ENCODE data around the gene TMEM132E. TPM values are rescaled to one million over a fixed set of nuclear protein-coding genes. Genes with fewer than 3 reads are reported as not detected.

The TMEM132E gene
- total RNA-seq, 1 donor = not detected

DNA sequence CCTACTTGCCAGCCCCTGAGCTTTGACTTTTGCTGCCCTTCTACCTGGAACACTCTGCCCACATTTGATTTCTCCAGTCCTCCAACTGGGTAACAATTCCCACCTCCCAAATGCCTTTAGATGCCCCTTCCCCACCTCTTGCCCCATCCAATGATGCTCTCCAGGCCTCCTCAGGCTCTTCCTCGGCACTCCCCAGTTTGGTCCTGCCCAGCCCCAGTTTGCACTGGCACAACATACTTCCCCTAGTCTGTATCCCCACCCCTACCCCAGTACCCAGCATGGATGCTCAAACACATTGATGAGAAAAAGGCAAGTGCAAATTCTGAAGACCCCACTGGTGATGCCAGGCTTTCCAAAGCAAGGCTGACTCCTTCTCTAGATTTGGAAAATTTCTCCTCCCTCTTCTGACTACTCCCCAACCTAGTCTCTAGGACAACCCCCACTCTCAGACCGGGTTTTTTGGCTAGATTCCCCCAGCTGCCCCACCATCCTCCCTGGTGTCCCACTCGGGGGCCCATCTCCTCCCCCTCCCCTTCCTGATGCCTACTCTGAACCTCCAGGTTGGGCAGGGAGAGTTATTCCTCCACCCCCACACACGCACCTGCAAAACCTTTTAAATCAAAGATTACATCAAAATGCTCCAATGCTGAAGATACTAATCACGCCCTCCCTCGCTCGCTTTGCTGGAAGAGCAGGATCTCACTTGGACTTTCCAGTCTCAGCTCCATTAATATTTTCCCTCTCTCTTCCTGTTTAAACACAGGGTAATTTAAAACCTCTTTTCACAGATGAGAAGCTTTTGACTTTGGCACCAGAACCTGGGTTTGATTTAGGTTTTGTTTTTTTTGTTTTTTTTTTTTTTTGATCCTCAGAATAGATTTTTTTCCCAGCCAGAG is 94.9 kb downstream of the TMEM132E start:
- no peak for DNase-seq (ENCODE audit: low read depth)
- TF ChIP-seq, protein P1, sequence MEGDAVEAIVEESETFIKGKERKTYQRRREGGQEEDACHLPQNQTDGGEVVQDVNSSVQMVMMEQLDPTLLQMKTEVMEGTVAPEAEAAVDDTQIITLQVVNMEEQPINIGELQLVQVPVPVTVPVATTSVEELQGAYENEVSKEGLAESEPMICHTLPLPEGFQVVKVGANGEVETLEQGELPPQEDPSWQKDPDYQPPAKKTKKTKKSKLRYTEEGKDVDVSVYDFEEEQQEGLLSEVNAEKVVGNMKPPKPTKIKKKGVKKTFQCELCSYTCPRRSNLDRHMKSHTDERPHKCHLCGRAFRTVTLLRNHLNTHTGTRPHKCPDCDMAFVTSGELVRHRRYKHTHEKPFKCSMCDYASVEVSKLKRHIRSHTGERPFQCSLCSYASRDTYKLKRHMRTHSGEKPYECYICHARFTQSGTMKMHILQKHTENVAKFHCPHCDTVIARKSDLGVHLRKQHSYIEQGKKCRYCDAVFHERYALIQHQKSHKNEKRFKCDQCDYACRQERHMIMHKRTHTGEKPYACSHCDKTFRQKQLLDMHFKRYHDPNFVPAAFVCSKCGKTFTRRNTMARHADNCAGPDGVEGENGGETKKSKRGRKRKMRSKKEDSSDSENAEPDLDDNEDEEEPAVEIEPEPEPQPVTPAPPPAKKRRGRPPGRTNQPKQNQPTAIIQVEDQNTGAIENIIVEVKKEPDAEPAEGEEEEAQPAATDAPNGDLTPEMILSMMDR (IDR thresholded peaks at IDR 0.05; ENCODE audit: insufficient read depth, low read depth, low read length) = no peak
- H3K4me3 ChIP-seq (ENCODE audit: low read depth, low read length) = no peak overlapping the region

DNA sequence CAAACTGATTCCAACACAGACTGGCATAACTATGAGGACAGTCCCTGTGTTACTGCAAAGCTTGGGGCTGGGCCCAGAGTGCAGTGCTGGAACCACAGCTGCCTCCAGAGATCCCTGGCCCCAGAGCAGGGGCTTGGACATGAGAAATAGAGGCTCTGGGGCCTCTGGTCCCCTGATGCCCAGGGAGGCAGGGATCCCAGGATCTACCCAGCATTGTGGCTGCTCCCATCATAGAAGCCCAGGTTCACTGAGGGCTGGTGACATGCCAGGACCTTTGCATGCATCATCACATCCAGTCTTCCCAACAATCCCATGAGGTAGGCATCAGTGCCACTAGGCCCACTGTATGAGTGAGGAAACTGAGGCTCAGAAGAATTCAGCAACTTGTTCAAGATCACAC is 95.8 kb downstream of the TMEM132E start:
- TF ChIP-seq, protein P1 (IDR thresholded peaks at IDR 0.05; ENCODE audit: insufficient read depth, low read depth, low read length) = no peak
- no peak overlapping the region for H3K4me3 ChIP-seq (ENCODE audit: low read depth, low read length)
- no peak for DNase-seq (ENCODE audit: low read depth)

DNA sequence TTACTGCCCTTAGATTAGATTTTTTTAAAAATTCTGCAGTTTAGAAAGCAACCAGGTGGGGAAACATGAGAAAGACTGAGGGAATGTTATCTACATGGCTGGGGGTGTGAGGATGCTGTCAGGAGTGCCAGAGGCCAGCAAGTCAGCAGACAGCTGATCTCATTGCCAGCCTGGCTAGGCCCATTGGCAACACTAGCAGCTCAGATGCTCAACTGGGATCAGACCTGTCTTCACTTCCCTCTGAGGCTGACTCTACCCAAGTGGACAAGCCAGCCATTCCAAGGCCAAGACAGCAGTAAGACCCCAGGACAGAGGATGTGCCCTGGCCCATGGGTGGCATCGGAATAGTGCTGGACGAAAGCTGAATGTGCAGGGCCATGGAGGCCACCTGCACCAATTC is 96.2 kb downstream of the TMEM132E start:
- no peak for DNase-seq (ENCODE audit: low read depth)
- TF ChIP-seq, protein P1 (IDR thresholded peaks at IDR 0.05; ENCODE audit: insufficient read depth, low read depth, low read length) = no peak
- no peak overlapping the region for H3K4me3 ChIP-seq (ENCODE audit: low read depth, low read length)

DNA sequence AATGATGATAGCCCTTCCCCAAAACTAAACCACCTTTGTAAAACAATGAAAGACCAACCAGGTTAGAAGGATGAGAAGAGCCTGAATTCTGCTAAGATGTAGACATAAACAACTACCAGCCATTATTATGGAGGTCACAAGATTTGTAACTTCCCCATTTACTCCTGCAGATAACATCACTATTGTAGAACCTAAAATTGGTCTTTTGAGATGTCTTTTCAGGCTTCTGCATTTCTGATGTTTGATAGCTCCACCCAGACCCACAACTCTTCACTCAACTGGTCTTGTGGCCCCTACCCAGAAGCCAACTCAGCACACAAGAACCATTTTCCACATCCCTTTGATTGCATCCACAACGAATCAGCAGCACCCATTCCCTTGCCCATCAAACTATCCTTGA is 100.8 kb downstream of the TMEM132E start:
- no peak for DNase-seq (ENCODE audit: low read depth)
- TF ChIP-seq, protein P1 (IDR thresholded peaks at IDR 0.05; ENCODE audit: insufficient read depth, low read depth, low read length) = no peak
- no peak overlapping the region for H3K4me3 ChIP-seq (ENCODE audit: low read depth, low read length)

DNA sequence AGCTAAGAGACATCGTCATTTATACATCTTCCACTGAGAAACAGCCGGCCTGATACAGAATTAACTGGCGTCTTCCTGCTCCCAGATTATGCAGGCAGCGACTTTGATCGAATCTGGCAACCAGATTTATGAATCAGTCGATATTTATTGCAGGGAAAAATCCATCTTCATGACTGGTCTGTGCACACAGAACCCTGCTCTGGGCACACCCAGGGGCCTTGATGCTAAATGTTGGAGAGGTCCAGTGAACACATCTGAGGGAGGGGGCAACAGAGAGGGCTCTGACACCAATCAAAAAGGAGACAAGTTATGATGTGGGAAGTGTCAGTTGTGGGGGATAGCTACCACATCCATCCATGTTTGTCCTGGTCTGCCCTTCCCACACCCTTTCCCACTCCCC is 102.9 kb downstream of the TMEM132E start:
- no peak for DNase-seq (ENCODE audit: low read depth)
- no peak overlapping the region for H3K4me3 ChIP-seq (ENCODE audit: low read depth, low read length)
- TF ChIP-seq, protein P1 (IDR thresholded peaks at IDR 0.05; ENCODE audit: insufficient read depth, low read depth, low read length) = no peak

DNA sequence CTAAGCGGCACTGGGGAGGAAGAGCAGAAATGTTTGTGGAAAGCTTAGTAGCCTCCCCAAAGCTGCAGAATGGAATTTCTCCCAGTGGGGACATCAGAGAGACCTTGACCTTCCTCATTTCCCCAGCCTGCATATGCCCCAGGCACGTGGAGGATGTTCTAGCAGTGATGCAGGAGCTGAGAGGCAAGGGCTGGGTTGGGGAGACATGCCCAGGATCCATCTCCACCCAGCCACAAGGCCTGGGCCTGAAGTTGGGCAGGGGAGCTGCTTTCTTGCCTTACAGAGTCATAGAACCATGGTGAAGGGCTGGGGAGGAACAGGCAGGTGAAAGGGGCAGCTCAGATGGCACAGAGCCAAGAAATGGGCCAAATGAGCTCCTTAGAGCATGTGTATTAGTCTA is 104.0 kb downstream of the TMEM132E start:
- TF ChIP-seq, protein P1 (IDR thresholded peaks at IDR 0.05; ENCODE audit: insufficient read depth, low read depth, low read length) = no peak
- no peak for DNase-seq (ENCODE audit: low read depth)
- H3K4me3 ChIP-seq (ENCODE audit: low read depth, low read length) = no peak overlapping the region

Other genes with a start within 250 kb of the TMEM132E start
- not detected in 2 replicates for gene CCL13, start 223.1 kb upstream of the TMEM132E start, total RNA-seq
- gene CCL1, start 216.3 kb upstream of the TMEM132E start, total RNA-seq = not detected in 2 replicates

Data from fibroblast of villous mesenchyme (primary cell).